GM19099 (cell line): ENCODE data around the gene SYNCRIP.

Experiments
- POLR2A ChIP-seq: IDR thresholded peaks from 3 replicates; pipeline ENCODE4 v1.6.1; 2011; ENCODE audit warnings: low read depth; ENCODE audit not compliant: insufficient read length; ENCODE audit errors: extremely low read depth

Gene SYNCRIP

GRCh38 chr6:85580118-85580877, 62.4 kb downstream of the SYNCRIP start:
- TF ChIP-seq POLR2A = no peak

- TF ChIP-seq POLR2A = no peak
These were observed 63.1 kb downstream of the SYNCRIP start for GRCh38 chr6:85579581-85579980.

DNA sequence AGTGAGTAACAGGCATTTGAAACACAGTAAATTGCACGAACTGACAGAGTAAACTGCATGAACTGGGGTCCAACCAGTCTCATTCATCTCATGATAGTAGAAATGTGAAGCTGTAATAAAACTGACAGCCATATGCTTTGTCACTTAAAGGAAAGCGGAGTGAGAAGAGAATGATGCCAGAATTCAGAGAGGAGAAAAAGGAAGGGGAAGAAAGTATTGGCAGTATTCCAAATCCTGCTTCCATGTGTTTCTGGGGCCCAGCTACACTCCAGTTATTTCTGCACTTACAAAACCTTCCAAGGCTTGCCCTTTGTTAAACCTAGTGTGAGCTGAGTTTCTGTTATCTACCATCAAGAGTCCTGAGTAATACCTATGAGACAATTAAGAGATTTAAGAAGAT, 66.2 kb downstream of the SYNCRIP start:
- TF ChIP-seq POLR2A = no peak

GRCh38 chr6:85574932-85575598, 67.6 kb downstream of the SYNCRIP start:
- no peak for TF ChIP-seq POLR2A

GRCh38 chr6:85569323-85569722, 73.4 kb downstream of the SYNCRIP start:
- no peak for TF ChIP-seq POLR2A

DNA sequence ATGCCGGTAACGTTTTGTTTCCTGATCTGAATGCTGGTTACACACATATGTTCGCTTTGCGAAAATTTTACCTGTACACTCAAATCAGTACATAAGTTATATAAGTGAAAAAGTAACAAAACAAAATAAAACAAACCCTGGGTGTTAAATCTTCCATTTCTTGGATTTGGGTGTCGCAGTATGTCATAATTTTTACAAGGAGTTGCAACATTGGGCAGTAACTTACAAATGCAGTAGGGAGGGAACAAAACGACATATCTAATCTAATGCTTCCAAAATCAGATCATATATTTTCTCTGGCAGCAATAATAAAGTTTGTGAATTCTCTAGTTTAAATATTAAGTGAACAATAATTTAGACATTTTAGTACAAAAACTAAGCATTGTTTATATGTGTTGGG, 74.3 kb downstream of the SYNCRIP start:
- TF ChIP-seq POLR2A = no peak

DNA sequence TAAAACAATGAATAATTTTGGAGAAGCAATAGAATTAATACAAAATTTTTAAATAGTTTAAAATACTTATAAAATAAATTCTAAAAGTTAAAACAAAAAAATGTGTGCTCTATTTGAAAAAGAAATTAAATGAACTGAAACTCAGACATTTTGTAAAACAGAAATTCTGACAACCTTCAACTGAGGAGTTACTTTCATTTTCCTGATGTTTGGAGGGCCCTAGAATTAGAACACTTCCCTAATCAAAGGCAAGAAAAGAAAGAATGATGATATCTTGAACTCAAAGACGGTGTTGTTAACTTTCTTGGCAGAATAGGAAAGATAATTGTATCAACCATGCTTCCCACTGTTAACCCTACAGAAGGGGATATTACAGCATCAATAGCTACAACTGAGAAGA, 77.0 kb downstream of the SYNCRIP start:
- no peak for TF ChIP-seq POLR2A
